ENCODE measurements around the gene JAK1. TPM values are rescaled to one million over a fixed set of nuclear protein-coding genes. Genes with fewer than 3 reads are reported as not detected.

Gene JAK1
- total and polyA plus RNA-seq, 10 of the 15 experiments (the other 5 are each of a cell fraction or from before 2014, with no cell fraction given): 9.6 to 45.5 (median 35.7) TPM

DNA sequence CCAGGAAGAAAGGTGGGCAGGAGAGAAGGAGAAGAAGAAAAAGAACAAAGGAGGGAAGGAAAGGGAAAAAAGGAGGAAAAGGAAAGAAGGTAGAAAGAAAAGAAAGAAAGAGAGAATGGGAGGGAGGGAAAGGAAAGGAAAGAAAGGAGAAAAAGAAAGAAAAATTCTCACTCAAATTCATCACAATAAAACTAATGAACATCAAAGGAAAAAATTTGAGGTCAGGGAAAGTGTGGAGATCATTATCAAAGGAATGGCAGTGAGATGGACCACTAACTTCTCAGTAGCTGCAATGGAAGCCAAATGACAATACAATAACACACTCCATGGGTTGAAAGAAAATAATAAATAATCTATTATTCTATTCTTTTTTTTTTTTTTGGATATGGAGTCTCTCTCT is 48.0 kb upstream of the JAK1 start (continued):
- TF ChIP-seq CBFB (IDR thresholded peaks at IDR 0.05; ENCODE audit: low read depth) (no peak), NRF1 (conservative IDR thresholded peaks at IDR 0.05; ENCODE audit: low read depth, low read length) (no peak), KAT2A (conservative IDR thresholded peaks at IDR 0.05; ENCODE audit: control insufficient read depth, low read depth, low read length) (no peak), EZH2 (IDR thresholded peaks at IDR 0.05; ENCODE audit: borderline replicate concordance, control insufficient read depth, low read depth, low read length) (no peak), WRNIP1 (IDR thresholded peaks at IDR 0.05; ENCODE audit: borderline replicate concordance, low read depth, low read length) (no peak), ESRRA (IDR thresholded peaks at IDR 0.05; ENCODE audit: low read length) (no peak), MYB (IDR thresholded peaks at IDR 0.05; ENCODE audit: borderline replicate concordance, low read depth, low read length) (no peak)
- TF ChIP-seq, protein P1, sequence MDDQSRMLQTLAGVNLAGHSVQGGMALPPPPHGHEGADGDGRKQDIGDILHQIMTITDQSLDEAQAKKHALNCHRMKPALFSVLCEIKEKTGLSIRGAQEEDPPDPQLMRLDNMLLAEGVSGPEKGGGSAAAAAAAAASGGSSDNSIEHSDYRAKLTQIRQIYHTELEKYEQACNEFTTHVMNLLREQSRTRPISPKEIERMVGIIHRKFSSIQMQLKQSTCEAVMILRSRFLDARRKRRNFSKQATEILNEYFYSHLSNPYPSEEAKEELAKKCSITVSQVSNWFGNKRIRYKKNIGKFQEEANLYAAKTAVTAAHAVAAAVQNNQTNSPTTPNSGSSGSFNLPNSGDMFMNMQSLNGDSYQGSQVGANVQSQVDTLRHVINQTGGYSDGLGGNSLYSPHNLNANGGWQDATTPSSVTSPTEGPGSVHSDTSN (IDR thresholded peaks at IDR 0.05; ENCODE audit: insufficient replicate concordance, low read depth, low read length): no peak
- TF ChIP-seq, protein P2, sequence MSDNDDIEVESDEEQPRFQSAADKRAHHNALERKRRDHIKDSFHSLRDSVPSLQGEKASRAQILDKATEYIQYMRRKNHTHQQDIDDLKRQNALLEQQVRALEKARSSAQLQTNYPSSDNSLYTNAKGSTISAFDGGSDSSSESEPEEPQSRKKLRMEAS (IDR thresholded peaks at IDR 0.05; ENCODE audit: low read depth, low read length): no peak

DNA sequence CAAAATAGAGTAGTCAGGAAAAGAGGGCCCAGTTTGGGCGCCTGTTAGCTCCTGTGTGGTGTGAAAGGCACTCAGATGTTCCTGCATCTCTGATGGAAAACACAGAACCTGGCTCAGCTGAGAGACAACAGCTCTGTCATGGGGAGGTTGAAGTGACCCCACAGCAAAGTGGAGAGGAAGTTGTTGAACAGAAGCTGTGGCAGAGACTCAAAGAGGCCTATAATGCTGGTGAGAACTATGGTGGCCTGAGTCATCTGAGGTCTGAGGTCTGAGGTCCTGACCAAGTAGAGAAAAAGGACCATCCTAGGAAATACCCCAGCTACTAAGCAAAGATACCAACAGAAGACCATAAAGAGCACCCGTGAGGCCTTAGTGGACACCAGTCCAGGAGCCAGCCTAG is 45.6 kb upstream of the JAK1 start:
- Histone ChIP-seq H2AFZ (ENCODE audit: control insufficient read depth, low read depth, low read length) (no peak overlapping the region), H3K79me2 (ENCODE audit: control insufficient read depth, insufficient read depth, low read length) (no peaks in the 10 kb centered on the region), H3K9ac (ENCODE audit: control insufficient read depth, insufficient read depth, low read length) (no peak overlapping the region), H4K20me1 (ENCODE audit: control insufficient read depth, insufficient read depth) (no peaks in the 10 kb centered on the region), H3K27ac (ENCODE audit: control insufficient read depth, insufficient read depth) (no peak overlapping the region), H3K4me3 (no peak overlapping the region), H3K4me1 (ENCODE audit: control insufficient read depth, insufficient read depth, low read length) (no peaks in the 10 kb centered on the region), H3K27me3 (replicated peaks in 1 of 2; ENCODE audit: control insufficient read depth in 2 of 2, insufficient read depth in 2 of 2, low read length in 1 of 2) (no peaks in the 10 kb centered on the region; a peak in 1 of 4 replicates), H3K9me3 (replicated peaks; ENCODE audit: control insufficient read depth, insufficient read depth, low read length) (no peaks in the 10 kb centered on the region; the same call in 2 of the 3 replicates), H3K4me2 (ENCODE audit: control insufficient read depth, insufficient read depth) (no peak overlapping the region), H3K36me3 (ENCODE audit: control insufficient read depth in 2 of 2, insufficient read depth in 2 of 2, low read length in 1 of 2) (no peaks in the 10 kb centered on the region)
- 54% methylated on average over 2 of the region's 2 CpGs for WGBS (ENCODE audit: insufficient coverage, insufficient replicate concordance, low lambda C conversion rate, missing lambda C conversion rate)
- TF ChIP-seq MEF2B (IDR thresholded peaks at IDR 0.05; ENCODE audit: partially characterized antibody, poor library complexity, severe bottlenecking) (no peak), STAT1 (conservative IDR thresholded peaks at IDR 0.05) (no peak), RUNX3 (IDR thresholded peaks at IDR 0.05; ENCODE audit: low read length) (0 out of 2 replicates have a peak, but pooled peaks have one; percentile 15), TBL1XR1 (IDR thresholded peaks at IDR 0.05; ENCODE audit: low read depth, low read length) (no peak), TCF12 (IDR thresholded peaks at IDR 0.05; ENCODE audit: low read depth, low read length) (no peak)
- TF ChIP-seq, protein P3, sequence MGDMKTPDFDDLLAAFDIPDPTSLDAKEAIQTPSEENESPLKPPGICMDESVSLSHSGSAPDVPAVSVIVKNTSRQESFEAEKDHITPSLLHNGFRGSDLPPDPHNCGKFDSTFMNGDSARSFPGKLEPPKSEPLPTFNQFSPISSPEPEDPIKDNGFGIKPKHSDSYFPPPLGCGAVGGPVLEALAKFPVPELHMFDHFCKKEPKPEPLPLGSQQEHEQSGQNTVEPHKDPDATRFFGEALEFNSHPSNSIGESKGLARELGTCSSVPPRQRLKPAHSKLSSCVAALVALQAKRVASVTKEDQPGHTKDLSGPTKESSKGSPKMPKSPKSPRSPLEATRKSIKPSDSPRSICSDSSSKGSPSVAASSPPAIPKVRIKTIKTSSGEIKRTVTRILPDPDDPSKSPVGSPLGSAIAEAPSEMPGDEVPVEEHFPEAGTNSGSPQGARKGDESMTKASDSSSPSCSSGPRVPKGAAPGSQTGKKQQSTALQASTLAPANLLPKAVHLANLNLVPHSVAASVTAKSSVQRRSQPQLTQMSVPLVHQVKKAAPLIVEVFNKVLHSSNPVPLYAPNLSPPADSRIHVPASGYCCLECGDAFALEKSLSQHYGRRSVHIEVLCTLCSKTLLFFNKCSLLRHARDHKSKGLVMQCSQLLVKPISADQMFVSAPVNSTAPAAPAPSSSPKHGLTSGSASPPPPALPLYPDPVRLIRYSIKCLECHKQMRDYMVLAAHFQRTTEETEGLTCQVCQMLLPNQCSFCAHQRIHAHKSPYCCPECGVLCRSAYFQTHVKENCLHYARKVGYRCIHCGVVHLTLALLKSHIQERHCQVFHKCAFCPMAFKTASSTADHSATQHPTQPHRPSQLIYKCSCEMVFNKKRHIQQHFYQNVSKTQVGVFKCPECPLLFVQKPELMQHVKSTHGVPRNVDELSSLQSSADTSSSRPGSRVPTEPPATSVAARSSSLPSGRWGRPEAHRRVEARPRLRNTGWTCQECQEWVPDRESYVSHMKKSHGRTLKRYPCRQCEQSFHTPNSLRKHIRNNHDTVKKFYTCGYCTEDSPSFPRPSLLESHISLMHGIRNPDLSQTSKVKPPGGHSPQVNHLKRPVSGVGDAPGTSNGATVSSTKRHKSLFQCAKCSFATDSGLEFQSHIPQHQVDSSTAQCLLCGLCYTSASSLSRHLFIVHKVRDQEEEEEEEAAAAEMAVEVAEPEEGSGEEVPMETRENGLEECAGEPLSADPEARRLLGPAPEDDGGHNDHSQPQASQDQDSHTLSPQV (IDR thresholded peaks at IDR 0.05): no peak
- no TSS peak for BruUV-seq (replicated peaks)
- in situ Hi-C loops (cut with MboI): no loop called here
- ChIA-PET CTCF (interaction anchor here (2.5 kb wide), 1 partner anchor 9 kb away, joined by 11 read pairs; no protein-coding TSS in a partner anchor), RAD21 (ENCODE audit: unreplicated experiment) (no interaction called here), POLR2A (no interaction called here), SMC1A (ENCODE audit: uncharacterized antibody, unreplicated experiment) (interaction anchor here (0.9 kb wide), 1 partner anchor 108 kb away, joined by 3 read pairs; no protein-coding TSS in a partner anchor)
- FAIRE-seq (no peak), DNase-seq (ENCODE audit: low read depth, low spot score) (no peak), ATAC-seq (no peak)
- intact Hi-C loops (cut with micrococcal nuclease; ENCODE audit: unreplicated experiment): no loop called here
